ENCODE data around the gene ATG12.
A peak's percentile ranks its signal among the peaks of the same experiment; 100 is the strongest.

The ATG12 gene

GRCh38 chr5:115806986-115807653 is 34.2 kb downstream of the ATG12 start:
- no peak for DNase-seq

GRCh38 chr5:115801984-115802383 is 39.4 kb downstream of the ATG12 start:
- no peak for DNase-seq

GRCh38 chr5:115801152-115801551 is 40.2 kb downstream of the ATG12 start:
- DNase-seq: no peak

GRCh38 chr5:115800108-115800507 is 41.3 kb downstream of the ATG12 start:
- no peak for DNase-seq

GRCh38 chr5:115798252-115798651 is 43.1 kb downstream of the ATG12 start:
- no peak for DNase-seq

GRCh38 chr5:115796656-115797055 is 44.7 kb downstream of the ATG12 start:
- DNase-seq: no peak

- DNase-seq: no peak
These were observed 45.7 kb downstream of the ATG12 start for GRCh38 chr5:115795700-115796099.

GRCh38 chr5:115788440-115788839 is 52.9 kb downstream of the ATG12 start:
- DNase-seq: no peak

GRCh38 chr5:115787426-115787825 is 53.9 kb downstream of the ATG12 start:
- DNase-seq: no peak

GRCh38 chr5:115785381-115786065 is 55.8 kb downstream of the ATG12 start:
- DNase-seq: peak; percentile 11 to 52

GRCh38 chr5:115778417-115778816 is 62.9 kb downstream of the ATG12 start:
- DNase-seq: no peak

Data from NCI-H524 (cell line).